ENCODE measurements around the gene CEACAM16.

The CEACAM16 gene

DNA sequence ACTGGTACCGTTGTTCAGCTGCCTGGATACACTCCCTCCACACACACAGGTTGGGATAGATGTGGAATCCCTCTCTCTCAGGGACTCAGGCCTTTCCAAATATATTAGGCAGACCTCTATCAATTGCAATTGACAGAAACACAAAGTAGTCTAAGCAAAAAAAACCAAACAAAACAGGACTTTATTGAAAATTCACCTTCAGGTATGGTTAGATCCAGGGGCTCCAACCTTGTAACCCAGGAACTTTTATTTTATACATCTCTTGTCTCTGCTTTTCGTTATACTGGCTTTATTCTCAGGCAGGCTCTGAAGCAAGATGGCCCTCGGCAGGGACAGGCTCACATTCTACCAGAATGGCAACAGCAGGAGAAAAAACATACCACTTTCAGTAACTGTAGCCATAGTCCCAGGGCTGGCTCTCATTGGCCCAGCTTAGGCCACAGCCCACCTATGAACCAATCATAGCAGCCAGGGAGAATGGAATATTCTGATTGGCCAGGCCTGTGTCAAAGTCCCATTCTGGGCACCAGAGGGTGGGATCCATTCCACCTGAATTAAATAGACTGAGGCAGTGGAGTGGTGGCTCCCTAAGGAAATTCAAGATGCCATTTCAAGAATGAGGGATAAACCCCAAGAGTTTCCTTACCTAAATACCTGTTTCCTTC is 40.8 kb upstream of the CEACAM16 start:
- H3K27ac Mint-ChIP-seq: no peak overlapping the region
- no peak overlapping the region for H3K4me3 Mint-ChIP-seq

DNA sequence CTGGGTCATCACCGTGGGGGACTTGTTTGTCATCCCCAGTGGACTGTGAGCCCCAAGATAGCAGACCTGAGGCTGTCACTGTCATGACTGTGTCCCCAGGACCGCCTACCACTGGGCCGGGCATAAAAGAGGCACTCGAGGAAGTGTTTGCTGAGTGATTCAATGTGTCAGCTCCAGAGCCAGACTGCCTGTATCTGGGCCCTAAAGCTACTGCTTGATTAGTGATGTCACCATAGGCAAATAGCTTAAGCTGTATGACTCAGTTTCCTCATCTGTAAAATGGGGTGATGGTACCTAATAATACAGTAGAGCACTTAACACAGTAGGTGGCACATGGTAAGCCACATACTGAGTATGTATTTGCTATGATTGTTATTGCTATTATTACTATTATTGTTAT is 38.9 kb upstream of the CEACAM16 start:
- Mint-ChIP-seq H3K4me3 (no peak overlapping the region), H3K36me3 (ENCODE audit: low read depth) (peaks cover 52% of the 10 kb centered on the region), H3K27ac (no peak overlapping the region), H3K27me3 (ENCODE audit: low read depth, poor library complexity) (peaks cover 6% of the 10 kb centered on the region), H3K9me3 (no peaks in the 10 kb centered on the region), H3K4me1 (peaks cover 5% of the 10 kb centered on the region)
- TF ChIP-seq, protein P1, sequence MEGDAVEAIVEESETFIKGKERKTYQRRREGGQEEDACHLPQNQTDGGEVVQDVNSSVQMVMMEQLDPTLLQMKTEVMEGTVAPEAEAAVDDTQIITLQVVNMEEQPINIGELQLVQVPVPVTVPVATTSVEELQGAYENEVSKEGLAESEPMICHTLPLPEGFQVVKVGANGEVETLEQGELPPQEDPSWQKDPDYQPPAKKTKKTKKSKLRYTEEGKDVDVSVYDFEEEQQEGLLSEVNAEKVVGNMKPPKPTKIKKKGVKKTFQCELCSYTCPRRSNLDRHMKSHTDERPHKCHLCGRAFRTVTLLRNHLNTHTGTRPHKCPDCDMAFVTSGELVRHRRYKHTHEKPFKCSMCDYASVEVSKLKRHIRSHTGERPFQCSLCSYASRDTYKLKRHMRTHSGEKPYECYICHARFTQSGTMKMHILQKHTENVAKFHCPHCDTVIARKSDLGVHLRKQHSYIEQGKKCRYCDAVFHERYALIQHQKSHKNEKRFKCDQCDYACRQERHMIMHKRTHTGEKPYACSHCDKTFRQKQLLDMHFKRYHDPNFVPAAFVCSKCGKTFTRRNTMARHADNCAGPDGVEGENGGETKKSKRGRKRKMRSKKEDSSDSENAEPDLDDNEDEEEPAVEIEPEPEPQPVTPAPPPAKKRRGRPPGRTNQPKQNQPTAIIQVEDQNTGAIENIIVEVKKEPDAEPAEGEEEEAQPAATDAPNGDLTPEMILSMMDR (IDR thresholded peaks at IDR 0.05): no peak
- DNase-seq: no peak

More for the DNA sequence above, 40.8 kb upstream of the CEACAM16 start:
- TF ChIP-seq, protein P1 (IDR thresholded peaks at IDR 0.05): no peak
- H3K9me3 Mint-ChIP-seq: no peaks in the 10 kb centered on the region
- DNase-seq: no peak
- peaks cover 58% of the 10 kb centered on the region for H3K36me3 Mint-ChIP-seq (ENCODE audit: low read depth)
- peaks cover 4% of the 10 kb centered on the region for H3K4me1 Mint-ChIP-seq
- peaks cover 6% of the 10 kb centered on the region for H3K27me3 Mint-ChIP-seq (ENCODE audit: low read depth, poor library complexity)

GRCh38 chr19:44661205-44661604 is 37.7 kb upstream of the CEACAM16 start:
- H3K4me3 Mint-ChIP-seq: no peak overlapping the region
- H3K36me3 Mint-ChIP-seq (ENCODE audit: low read depth): peaks cover 41% of the 10 kb centered on the region
- peaks cover 6% of the 10 kb centered on the region for H3K27me3 Mint-ChIP-seq (ENCODE audit: low read depth, poor library complexity)
- no peaks in the 10 kb centered on the region for H3K9me3 Mint-ChIP-seq
- TF ChIP-seq, protein P1 (IDR thresholded peaks at IDR 0.05): no peak
- peaks cover 5% of the 10 kb centered on the region for H3K4me1 Mint-ChIP-seq
- no peak for DNase-seq
- H3K27ac Mint-ChIP-seq: no peak overlapping the region

DNA sequence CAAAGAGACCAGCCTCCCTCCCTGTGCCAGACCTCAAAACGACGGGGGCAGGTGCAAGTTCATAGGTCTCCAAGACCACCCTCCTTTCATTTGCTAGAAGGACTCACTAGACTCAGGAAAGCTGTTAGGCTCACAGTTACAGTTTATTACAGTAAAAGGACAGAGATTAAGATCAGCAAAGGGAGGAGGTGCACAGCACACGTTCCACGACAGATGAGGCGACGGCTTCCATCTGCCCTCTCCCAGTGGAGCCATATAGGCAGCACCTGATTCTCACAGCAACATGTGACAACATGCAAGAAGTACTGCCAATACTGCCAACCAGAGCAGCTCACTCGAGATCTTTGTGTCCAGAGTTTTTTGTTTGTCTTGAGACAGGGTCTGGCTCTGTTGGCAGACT is 37.0 kb upstream of the CEACAM16 start:
- peaks cover 5% of the 10 kb centered on the region for H3K4me1 Mint-ChIP-seq
- no peaks in the 10 kb centered on the region for H3K9me3 Mint-ChIP-seq
- DNase-seq: no peak
- peaks cover 6% of the 10 kb centered on the region for H3K27me3 Mint-ChIP-seq (ENCODE audit: low read depth, poor library complexity)
- H3K27ac Mint-ChIP-seq: no peak overlapping the region
- peaks cover 36% of the 10 kb centered on the region for H3K36me3 Mint-ChIP-seq (ENCODE audit: low read depth)
- TF ChIP-seq, protein P1 (IDR thresholded peaks at IDR 0.05): no peak
- H3K4me3 Mint-ChIP-seq: no peak overlapping the region

- H3K27me3 Mint-ChIP-seq (ENCODE audit: low read depth, poor library complexity): peaks cover 6% of the 10 kb centered on the region
- peaks cover 5% of the 10 kb centered on the region for H3K4me1 Mint-ChIP-seq
- no peaks in the 10 kb centered on the region for H3K9me3 Mint-ChIP-seq
- H3K4me3 Mint-ChIP-seq: no peak overlapping the region
- H3K36me3 Mint-ChIP-seq (ENCODE audit: low read depth): peaks cover 26% of the 10 kb centered on the region
- H3K27ac Mint-ChIP-seq: peak overlapping the region; percentile 1
- no peak for DNase-seq
- TF ChIP-seq, protein P1 (IDR thresholded peaks at IDR 0.05): no peak
These were observed 36.1 kb upstream of the CEACAM16 start for GRCh38 chr19:44662691-44663385.
